K562 (cell line): ENCODE results near the gene LSM8. TPM values are rescaled to one million over a fixed set of nuclear protein-coding genes. Genes with fewer than 3 reads are reported as not detected.
A peak's percentile ranks its signal among the peaks of the same experiment; 100 is the strongest.

ENCODE experiments used
- BRD9 ChIP-seq: fragments of 450-650 bp; IDR thresholded peaks from 2 replicates; pipeline ENCODE4 v1.6.1; 2018; ENCODE audit warnings: low read depth; ENCODE audit not compliant: partially characterized antibody
- CTBP1 ChIP-seq: fragments of 450-650 bp; IDR thresholded peaks from 2 replicates; pipeline ENCODE4 v1.6.1; 2016; ENCODE audit warnings: borderline replicate concordance
- DACH1 ChIP-seq: fragments of 450-650 bp; IDR thresholded peaks from 2 replicates; pipeline ENCODE4 v1.6.1; 2018; ENCODE audit not compliant: partially characterized antibody
- DDX20 ChIP-seq: fragments of 450-650 bp; IDR thresholded peaks from 2 replicates; pipeline ENCODE4 v1.6.1; 2016; ENCODE audit warnings: missing genetic modification characterization, low read depth, mild to moderate bottlenecking, missing compliant biosample characterization, moderate library complexity
- E2F3 ChIP-seq: fragments of 250-450 bp; sonication (Bioruptor Pico); IDR thresholded peaks from 2 replicates; pipeline ENCODE4 v1.4.0; 2020; ENCODE audit warnings: mild to moderate bottlenecking
- EWSR1 ChIP-seq: fragments of 450-650 bp; IDR thresholded peaks from 2 replicates; pipeline ENCODE4 v1.6.1; 2018; ENCODE audit warnings: borderline replicate concordance, mild to moderate bottlenecking, low read depth, moderate library complexity; ENCODE audit not compliant: partially characterized antibody
- HCFC1 ChIP-seq: IDR thresholded peaks from 2 replicates; pipeline ENCODE4 v1.6.1; 2012; ENCODE audit warnings: low read depth, low read length, improper control_type of control experiment
- HMGN3 ChIP-seq: IDR thresholded peaks from 2 replicates; pipeline ENCODE4 v1.6.1; 2011; ENCODE audit warnings: borderline replicate concordance, low read depth, mild to moderate bottlenecking, mixed read lengths, low read length; ENCODE audit not compliant: insufficient read length; ENCODE audit errors: extremely low read depth
- KAT7 ChIP-seq: sonication (generic); formaldehyde crosslinking; IDR thresholded peaks from 2 replicates; pipeline ENCODE4 v1.8.0; 2022; ENCODE audit warnings: missing genetic modification reagents, mild to moderate bottlenecking, borderline replicate concordance
- KLF13 ChIP-seq: fragments of 450-650 bp; IDR thresholded peaks from 2 replicates; pipeline ENCODE4 v1.6.1; 2016; ENCODE audit warnings: missing genetic modification characterization, low read depth, mild to moderate bottlenecking, missing compliant biosample characterization, moderate library complexity, borderline replicate concordance
- NCOA1 ChIP-seq: fragments of 450-650 bp; IDR thresholded peaks from 2 replicates; pipeline ENCODE4 v1.6.1; 2016; ENCODE audit warnings: low read depth
- NCOA2 ChIP-seq, 2 experiments: fragments of 450-650 bp; IDR thresholded peaks; 2 replicates each; pipeline ENCODE4 v1.6.1; 2018; ENCODE audit warnings: mild to moderate bottlenecking in 2 of 2, moderate library complexity in 1 of 2; ENCODE audit not compliant: partially characterized antibody in 2 of 2
- NR1H2 ChIP-seq: sonication (generic); formaldehyde crosslinking; IDR thresholded peaks from 2 replicates; pipeline ENCODE4 v1.4.0; 2020; ENCODE audit warnings: mild to moderate bottlenecking, missing genetic modification reagents
- PRPF4 ChIP-seq: fragments of 200-400 bp; formaldehyde crosslinking; IDR thresholded peaks from one replicate; pipeline ENCODE4 v1.6.1; 2017; ENCODE audit warnings: low read length, low read depth, mild to moderate bottlenecking; ENCODE audit not compliant: insufficient read depth, poor library complexity, severe bottlenecking
- SAFB ChIP-seq: fragments of 200-400 bp; formaldehyde crosslinking; IDR thresholded peaks from 2 replicates; pipeline ENCODE4 v1.6.1; 2017; ENCODE audit warnings: low read depth, low read length, borderline replicate concordance
- SP1 ChIP-seq: sonication (generic); formaldehyde crosslinking; IDR thresholded peaks from 2 replicates; pipeline ENCODE4 v1.8.1; 2022; ENCODE audit warnings: mild to moderate bottlenecking, missing genetic modification reagents
- ZBTB43 ChIP-seq: sonication (generic); formaldehyde crosslinking; IDR thresholded peaks from 2 replicates; pipeline ENCODE4 v1.8.0; 2023; ENCODE audit warnings: mild to moderate bottlenecking, missing genetic modification reagents
- ZNF184 ChIP-seq: sonication (generic); formaldehyde crosslinking; IDR thresholded peaks from 2 replicates; pipeline ENCODE4 v1.5.0; 2020; ENCODE audit warnings: missing genetic modification reagents
- ZNF217 ChIP-seq: sonication (generic); formaldehyde crosslinking; IDR thresholded peaks from 2 replicates; pipeline ENCODE4 v1.8.0; 2022; ENCODE audit warnings: mild to moderate bottlenecking, missing genetic modification reagents
- ZNF274 ChIP-seq: IDR thresholded peaks from 2 replicates; pipeline ENCODE4 v1.6.1; 2011; ENCODE audit warnings: low read depth, mild to moderate bottlenecking, low read length, moderate library complexity, borderline replicate concordance
- ZNF277 ChIP-seq: fragments of 250-450 bp; sonication (Bioruptor Pico); IDR thresholded peaks from 2 replicates; pipeline ENCODE4 v1.8.0; 2022; ENCODE audit warnings: inconsistent platforms, mild to moderate bottlenecking, moderate library complexity, borderline replicate concordance
- polyA plus RNA-seq, 8 experiments: library from polyadenylated mRNA; depleted of rRNA in 4 of 8; stranded (reverse) in 5 of 8; unstranded in 3 of 8; fragments of >200 nt; fragmentation: Nextera tagmentation in 2 of 8; fragmentation: Illumina TruSeq in 1 of 8; extraction: Ambion mirVana in 2 of 8; extraction: Trizol in 1 of 8; gene quantifications; 2 replicates each; pipeline versions ENCODE4 v1.2.1 to v1.2.3, GENCODE V29; 2011 to 2014; ENCODE audit warnings: inconsistent platforms in 1 of 8, missing spikeins in 1 of 8
- total RNA-seq, 7 experiments: library from RNA; depleted of rRNA in 6 of 7; stranded (reverse); fragments of >200 nt in 6 of 7; fragmentation: Illumina TruSeq in 2 of 7; extraction: Trizol in 2 of 7; gene quantifications; 2 replicates each; pipeline versions ENCODE4 v1.2.1 to v1.2.3, GENCODE V29; 2011 to 2021; ENCODE audit warnings: low replicate concordance in 1 of 7
- TF ChIP-seq, protein P1 (sequence below): sonication (generic); formaldehyde crosslinking; IDR thresholded peaks from 2 replicates; pipeline ENCODE4 v1.8.0; 2022; ENCODE audit warnings: mild to moderate bottlenecking, missing genetic modification reagents
- TF ChIP-seq, protein P2 (sequence below): fragments of 450-650 bp; IDR thresholded peaks from 2 replicates; pipeline ENCODE4 v1.6.1; 2017; ENCODE audit warnings: antibody characterized with exemption

Gene LSM8
- total and polyA plus RNA-seq, 9 of the 15 experiments (the other 6 are each of a cell fraction or from before 2014, with no cell fraction given), result 81.5 to 340 (median 180) TPM

DNA sequence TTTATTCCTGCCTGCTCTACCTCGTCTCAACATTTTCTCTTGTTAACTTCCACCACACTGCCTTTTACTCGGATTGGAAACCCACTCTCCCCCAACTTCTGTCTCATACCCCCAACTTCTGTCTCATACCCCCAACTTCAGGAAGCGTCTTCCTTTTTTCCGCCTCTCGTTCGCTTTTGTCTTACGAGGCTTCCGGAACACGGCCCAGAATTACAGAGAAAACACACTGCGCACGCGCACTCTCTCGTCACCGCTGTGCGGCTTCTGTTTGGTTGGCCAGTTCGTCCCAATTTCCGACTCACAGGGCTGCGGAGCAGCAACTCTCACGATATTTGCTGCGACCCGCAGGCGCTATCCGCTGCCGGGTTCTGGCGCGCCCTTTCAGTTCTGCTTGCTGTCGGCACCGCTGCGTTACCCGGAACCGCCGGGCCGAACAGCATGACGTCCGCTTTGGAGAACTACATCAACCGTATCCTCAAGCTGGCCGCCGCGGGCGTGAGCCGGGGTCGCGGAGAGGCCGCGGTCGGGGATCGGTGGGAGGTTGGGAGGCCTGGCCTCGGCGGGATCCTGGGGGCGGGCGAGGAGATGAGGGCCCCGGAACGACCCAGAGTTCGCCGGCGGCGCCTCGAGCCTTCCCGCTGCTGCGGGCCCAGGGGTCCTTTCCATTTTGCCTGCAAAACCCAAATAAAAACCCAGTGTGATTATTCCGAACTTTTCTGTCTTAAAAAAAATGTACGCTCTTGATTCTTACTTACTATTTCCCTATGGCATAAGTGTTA, at the start of gene LSM8 (continued):
- no peak for TF ChIP-seq NCOA2 (IDR thresholded peaks at IDR 0.05; ENCODE audit: partially characterized antibody in 2 of 2)
- no peak for TF ChIP-seq SAFB
- TF ChIP-seq HMGN3, result peak; percentile 82
- no peak for TF ChIP-seq ZNF274
- TF ChIP-seq, protein P1, sequence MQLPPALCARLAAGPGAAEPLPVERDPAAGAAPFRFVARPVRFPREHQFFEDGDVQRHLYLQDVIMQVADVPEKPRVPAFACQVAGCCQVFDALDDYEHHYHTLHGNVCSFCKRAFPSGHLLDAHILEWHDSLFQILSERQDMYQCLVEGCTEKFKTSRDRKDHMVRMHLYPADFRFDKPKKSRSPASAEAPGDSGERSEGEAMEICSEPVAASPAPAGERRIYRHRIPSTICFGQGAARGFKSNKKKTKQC, result peak; percentile 93
- TF ChIP-seq ZNF277, result no peak
- TF ChIP-seq BRD9, result peak; percentile 83
- TF ChIP-seq, protein P2, sequence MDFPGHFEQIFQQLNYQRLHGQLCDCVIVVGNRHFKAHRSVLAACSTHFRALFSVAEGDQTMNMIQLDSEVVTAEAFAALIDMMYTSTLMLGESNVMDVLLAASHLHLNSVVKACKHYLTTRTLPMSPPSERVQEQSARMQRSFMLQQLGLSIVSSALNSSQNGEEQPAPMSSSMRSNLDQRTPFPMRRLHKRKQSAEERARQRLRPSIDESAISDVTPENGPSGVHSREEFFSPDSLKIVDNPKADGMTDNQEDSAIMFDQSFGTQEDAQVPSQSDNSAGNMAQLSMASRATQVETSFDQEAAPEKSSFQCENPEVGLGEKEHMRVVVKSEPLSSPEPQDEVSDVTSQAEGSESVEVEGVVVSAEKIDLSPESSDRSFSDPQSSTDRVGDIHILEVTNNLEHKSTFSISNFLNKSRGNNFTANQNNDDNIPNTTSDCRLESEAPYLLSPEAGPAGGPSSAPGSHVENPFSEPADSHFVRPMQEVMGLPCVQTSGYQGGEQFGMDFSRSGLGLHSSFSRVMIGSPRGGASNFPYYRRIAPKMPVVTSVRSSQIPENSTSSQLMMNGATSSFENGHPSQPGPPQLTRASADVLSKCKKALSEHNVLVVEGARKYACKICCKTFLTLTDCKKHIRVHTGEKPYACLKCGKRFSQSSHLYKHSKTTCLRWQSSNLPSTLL, result no peak
- no peak for TF ChIP-seq ZNF184
- TF ChIP-seq CTBP1, result peak; percentile 68; the same call in 1 of the 2 replicates
- peak; percentile 66; the same call in 1 of the 2 replicates for TF ChIP-seq ZBTB43 (CRISPR knock-in tag)
- TF ChIP-seq NR1H2 (CRISPR knock-in tag), result no peak
- TF ChIP-seq HCFC1, result peak; percentile 47
- peak; percentile 57; the same call in 1 of the 2 replicates for TF ChIP-seq KLF13 (tag)
- TF ChIP-seq EWSR1, result no peak
- no peak for TF ChIP-seq NCOA1
- TF ChIP-seq PRPF4, result peak; percentile 86
- TF ChIP-seq DDX20 (tag), result no peak
- peak; percentile 64; the same call in 1 of the 2 replicates for TF ChIP-seq SP1 (CRISPR knock-in tag)
- TF ChIP-seq E2F3 (CRISPR knock-in tag), result peak; percentile 91
- no peak for TF ChIP-seq DACH1
- TF ChIP-seq KAT7 (CRISPR knock-in tag), result peak; percentile 85
- no peak for TF ChIP-seq ZNF217 (CRISPR knock-in tag)
